CD4-positive, alpha-beta T cell (primary cell): ENCODE data around the gene PI4K2B. TPM values are rescaled to one million over a fixed set of nuclear protein-coding genes. Genes with fewer than 3 reads are reported as not detected.
"Not testable (repeated sequence)": the region's sequence is repeated elsewhere in the genome, so short reads cannot be mapped to it uniquely, and the experiment has no call there.

Experiments
- ATAC-seq: fragments of 200-7000 bp; cut with Tn5 transposase; one replicate; pipeline ENCODE4 v1.10.0; 2022; ENCODE audit warnings: mild to moderate bottlenecking; ENCODE audit not compliant: poor library complexity
- CTCF ChIA-PET: fragments of 350-600 bp; sonication (Branson Sonifier 250); formaldehyde crosslinking; loops from one replicate; lab custom pipeline; 2021; ENCODE audit warnings: antibody characterized with exemption, inconsistent platforms; lab: Charles Lee
- POLR2A ChIA-PET: fragments of 350-600 bp; sonication (Branson Sonifier 250); formaldehyde crosslinking; loops from one replicate; lab custom pipeline; 2021; ENCODE audit warnings: antibody characterized with exemption, inconsistent platforms; lab: Charles Lee
- DNase-seq, 14 experiments: peaks; one replicate each; pipeline ENCODE4 v3.0.0-alpha.2; 2013 to 2020; ENCODE audit warnings: mixed read lengths in 2 of 14
- H3K27ac ChIP-seq, 2 donors: one replicate each; pipeline versions ENCODE4 v1.5.1 to v1.7.0; 2013; ENCODE audit warnings: low read length in 2 of 2, low read depth in 1 of 2, mild to moderate bottlenecking in 1 of 2
- H3K27me3 ChIP-seq, 2 experiments: 1 replicate in 1 of 2; 2 replicates in 1 of 2; pipeline versions ENCODE4 v1.6.1 to v1.7.0; 2013; ENCODE audit warnings: low read length in 2 of 2, control low read depth in 1 of 2, mild to moderate bottlenecking in 1 of 2, moderate library complexity in 1 of 2; ENCODE audit not compliant: insufficient read depth in 2 of 2, control insufficient read depth in 1 of 2
- H3K36me3 ChIP-seq: one replicate; pipeline ENCODE4 v1.6.1; 2013; ENCODE audit warnings: low read length, control low read depth; ENCODE audit not compliant: insufficient read depth
- H3K4me1 ChIP-seq: one replicate; pipeline ENCODE4 v1.6.1; 2013; ENCODE audit warnings: low read length, control low read depth; ENCODE audit not compliant: insufficient read depth
- H3K4me3 ChIP-seq: one replicate; pipeline ENCODE4 v1.5.1; 2013; ENCODE audit warnings: mild to moderate bottlenecking, low read length, moderate library complexity
- H3K9me3 ChIP-seq, 2 experiments: 1 replicate in 1 of 2; 2 replicates in 1 of 2; pipeline versions ENCODE4 v1.6.1 to v1.7.0; 2013; ENCODE audit warnings: low read length in 2 of 2, mild to moderate bottlenecking in 2 of 2, control low read depth in 1 of 2, moderate library complexity in 1 of 2; ENCODE audit not compliant: control insufficient read depth in 1 of 2, insufficient read depth in 1 of 2
- H3K27ac Mint-ChIP-seq: one replicate; pipeline ENCODE4 v1.8.0; 2020; ENCODE audit warnings: mixed read lengths
- H3K27me3 Mint-ChIP-seq: one replicate; pipeline ENCODE4 v1.8.0; 2021; ENCODE audit warnings: mixed read lengths
- H3K36me3 Mint-ChIP-seq: one replicate; pipeline ENCODE4 v1.8.0; 2021; ENCODE audit warnings: low read depth, mixed read lengths
- H3K4me1 Mint-ChIP-seq: one replicate; pipeline ENCODE4 v1.8.0; 2021; ENCODE audit warnings: low read depth, mixed read lengths
- H3K4me3 Mint-ChIP-seq: one replicate; pipeline ENCODE4 v1.8.0; 2020; ENCODE audit warnings: mild to moderate bottlenecking, mixed read lengths
- H3K9me3 Mint-ChIP-seq: one replicate; pipeline ENCODE4 v1.8.0; 2020; ENCODE audit warnings: mixed read lengths
- intact Hi-C, 2 experiments: fragments of 100-400 bp; cut with DNase I in 1 of 2; cut with micrococcal nuclease in 1 of 2; formaldehyde crosslinking; loops; one replicate each; pipeline versions ENCODE4 v1.15.1 to v1.9.0; 2023 to 2025; cut with DNase I, micrococcal nuclease
- total RNA-seq, 174 experiments: library from RNA in 2 of 174; stranded (reverse) in 2 of 174; gene quantifications; one replicate each; pipeline ENCODE4 v1.2.3 and lab custom pipeline; 2021 to 2026
- TF ChIP-seq, protein P1 (sequence below): fragments of 200-600 bp; IDR thresholded peaks from one replicate; pipeline ENCODE4 v1.8.0; 2022; ENCODE audit warnings: antibody characterized with exemption, mild to moderate bottlenecking

Gene PI4K2B
- total RNA-seq, 2 experiments from 2014 or later = 7.0 to 7.2 TPM

DNA sequence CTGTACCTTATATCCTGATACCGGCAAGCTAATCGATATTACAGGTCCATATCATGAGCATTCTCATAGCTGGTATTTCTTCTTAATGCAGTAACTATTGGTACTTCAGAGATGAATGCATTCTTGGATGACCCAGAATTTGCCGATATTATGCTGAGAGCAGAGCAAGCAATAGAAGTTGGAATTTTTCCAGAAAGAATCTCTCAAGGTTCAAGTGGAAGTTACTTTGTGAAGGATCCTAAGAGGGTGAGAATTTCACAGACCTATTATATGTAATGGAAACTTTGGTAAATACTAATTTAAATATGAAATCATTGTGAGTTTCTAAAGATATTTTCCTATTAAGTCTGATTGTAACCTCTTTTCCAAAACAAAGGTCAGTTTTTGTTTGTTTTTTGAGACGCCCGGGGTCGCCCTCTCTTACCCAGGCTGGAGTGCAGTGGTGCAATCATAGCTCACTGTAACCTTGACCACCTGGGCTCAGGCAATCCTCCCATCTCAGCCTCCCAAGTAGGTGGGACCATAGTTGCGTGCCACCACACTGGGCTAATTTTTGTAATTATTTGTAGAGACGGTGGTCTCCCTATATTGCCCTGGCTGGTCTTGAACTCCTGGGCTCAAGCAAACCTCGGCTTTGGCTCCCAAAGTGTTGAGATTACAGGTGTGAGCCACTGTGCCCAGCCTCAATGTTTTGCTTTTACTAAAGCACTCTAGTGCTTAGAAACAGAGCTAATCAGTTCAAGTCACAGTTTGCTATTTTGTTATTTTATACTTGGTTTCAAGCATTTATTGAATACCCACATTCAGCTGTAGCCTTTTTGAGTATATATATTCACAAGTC is 18.6 kb downstream of the PI4K2B start:
- peaks cover 8% of the 10 kb centered on the region for H3K4me1 ChIP-seq
- no peaks in the 10 kb centered on the region for H3K27me3 ChIP-seq
- no peak overlapping the region for H3K4me3 ChIP-seq
- Mint-ChIP-seq H3K36me3 (peaks cover 36% of the 10 kb centered on the region), H3K4me1 (peaks cover 35% of the 10 kb centered on the region), H3K27me3 (no peaks in the 10 kb centered on the region), H3K4me3 (no peak overlapping the region), H3K27ac (no peak overlapping the region), H3K9me3 (peaks cover 3% of the 10 kb centered on the region)
- intact Hi-C loops = loop anchor here in 1 of 2 experiments (2.0 kb wide), 1 partner anchor 18 kb away; the partner anchor contains the start of gene PI4K2B
- CTCF ChIA-PET = interaction anchor here (1.0 kb wide), 1 partner anchor 60 kb away, joined by 3 read pairs; the partner anchor contains the start of gene ZCCHC4
- peaks cover 29% of the 10 kb centered on the region for H3K36me3 ChIP-seq
- POLR2A ChIA-PET = interaction anchor here (0.6 to 1.7 kb wide), 2 partner anchors 19 to 95 kb away, joined by 3 to 9 read pairs; partner anchors contain the start of gene PI4K2B
- no peaks in the 10 kb centered on the region for H3K9me3 ChIP-seq
- no peak overlapping the region for H3K27ac ChIP-seq
- ATAC-seq = no peak
- no peak for DNase-seq
- TF ChIP-seq, protein P1, sequence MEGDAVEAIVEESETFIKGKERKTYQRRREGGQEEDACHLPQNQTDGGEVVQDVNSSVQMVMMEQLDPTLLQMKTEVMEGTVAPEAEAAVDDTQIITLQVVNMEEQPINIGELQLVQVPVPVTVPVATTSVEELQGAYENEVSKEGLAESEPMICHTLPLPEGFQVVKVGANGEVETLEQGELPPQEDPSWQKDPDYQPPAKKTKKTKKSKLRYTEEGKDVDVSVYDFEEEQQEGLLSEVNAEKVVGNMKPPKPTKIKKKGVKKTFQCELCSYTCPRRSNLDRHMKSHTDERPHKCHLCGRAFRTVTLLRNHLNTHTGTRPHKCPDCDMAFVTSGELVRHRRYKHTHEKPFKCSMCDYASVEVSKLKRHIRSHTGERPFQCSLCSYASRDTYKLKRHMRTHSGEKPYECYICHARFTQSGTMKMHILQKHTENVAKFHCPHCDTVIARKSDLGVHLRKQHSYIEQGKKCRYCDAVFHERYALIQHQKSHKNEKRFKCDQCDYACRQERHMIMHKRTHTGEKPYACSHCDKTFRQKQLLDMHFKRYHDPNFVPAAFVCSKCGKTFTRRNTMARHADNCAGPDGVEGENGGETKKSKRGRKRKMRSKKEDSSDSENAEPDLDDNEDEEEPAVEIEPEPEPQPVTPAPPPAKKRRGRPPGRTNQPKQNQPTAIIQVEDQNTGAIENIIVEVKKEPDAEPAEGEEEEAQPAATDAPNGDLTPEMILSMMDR = no peak

DNA sequence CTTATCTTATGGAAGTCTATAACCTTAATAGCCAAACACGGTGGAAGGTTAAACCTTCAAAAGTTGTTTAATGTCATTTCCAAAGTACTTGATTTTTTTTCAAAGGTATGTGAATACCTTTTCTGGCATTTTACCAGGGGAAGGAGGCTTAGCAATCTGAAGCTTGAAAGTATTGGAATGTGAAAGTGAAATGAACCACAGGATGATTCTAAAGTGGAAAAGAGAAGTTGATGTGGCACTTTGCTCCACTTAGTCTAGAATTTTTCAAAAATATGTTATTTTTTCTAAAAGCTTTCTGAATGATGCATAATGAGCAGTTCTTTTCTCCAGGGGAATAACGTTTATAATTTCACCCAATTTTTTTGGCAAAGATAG is 19.2 kb downstream of the PI4K2B start:
- Mint-ChIP-seq H3K4me1 (peaks cover 35% of the 10 kb centered on the region), H3K9me3 (peaks cover 3% of the 10 kb centered on the region), H3K4me3 (no peak overlapping the region), H3K27ac (no peak overlapping the region), H3K27me3 (no peaks in the 10 kb centered on the region), H3K36me3 (peaks cover 37% of the 10 kb centered on the region)
- ATAC-seq (no peak), DNase-seq (no peak)
- TF ChIP-seq, protein P1 = no peak
- ChIA-PET POLR2A (interaction anchor here (0.6 to 1.7 kb wide), 2 partner anchors 20 to 96 kb away, joined by 3 to 9 read pairs; partner anchors contain the start of gene PI4K2B), CTCF (no interaction called here)
- H3K4me1 ChIP-seq = peaks cover 8% of the 10 kb centered on the region
- no peaks in the 10 kb centered on the region for H3K9me3 ChIP-seq
- no peak overlapping the region for H3K4me3 ChIP-seq
- intact Hi-C loops = loop anchor here in 1 of 2 experiments (2.0 kb wide), 1 partner anchor 18 kb away; the partner anchor contains the start of gene PI4K2B
- H3K27me3 ChIP-seq = no peaks in the 10 kb centered on the region
- no peak overlapping the region for H3K27ac ChIP-seq
- H3K36me3 ChIP-seq = peaks cover 31% of the 10 kb centered on the region

DNA sequence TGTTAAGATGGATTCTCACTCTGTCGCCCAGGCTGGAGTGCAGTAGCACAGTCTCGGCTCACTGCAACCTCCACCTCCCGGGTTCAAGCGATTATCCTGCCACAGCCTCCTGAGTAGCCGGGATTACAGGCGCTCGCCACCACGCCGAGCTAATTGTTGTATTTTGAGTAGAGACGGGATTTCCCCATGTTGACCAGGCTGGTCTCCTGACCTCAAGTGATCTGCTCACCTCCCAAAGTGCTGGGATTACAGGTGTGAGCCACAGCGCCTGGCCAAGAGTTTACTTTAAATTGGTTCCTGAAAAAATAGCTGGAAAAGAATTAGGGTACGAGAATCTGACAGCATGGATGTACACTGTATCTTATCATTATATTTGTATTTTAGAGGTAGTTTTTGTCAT is 20.0 kb downstream of the PI4K2B start:
- H3K36me3 ChIP-seq = peaks cover 31% of the 10 kb centered on the region
- POLR2A ChIA-PET = interaction anchor here (1.7 kb wide), 1 partner anchor 20 kb away, joined by 9 read pairs; the partner anchor contains the start of gene PI4K2B
- DNase-seq, H3K4me3 Mint-ChIP-seq, H3K4me3 ChIP-seq, CTCF ChIA-PET, H3K9me3 Mint-ChIP-seq, H3K27me3 ChIP-seq, H3K4me1 ChIP-seq, H3K27ac Mint-ChIP-seq, H3K9me3 ChIP-seq, H3K27ac ChIP-seq, ATAC-seq, H3K27me3 Mint-ChIP-seq: not testable (repeated sequence)
- peaks cover 35% of the 10 kb centered on the region for H3K4me1 Mint-ChIP-seq
- intact Hi-C loops = loop anchor here in 1 of 2 experiments (2.0 kb wide), 1 partner anchor 19 kb away; the partner anchor contains the start of gene PI4K2B
- H3K36me3 Mint-ChIP-seq = peaks cover 39% of the 10 kb centered on the region
